ENCODE results near the gene DIP2C. TPM values are rescaled to one million over a fixed set of nuclear protein-coding genes. Genes with fewer than 3 reads are reported as not detected.

Gene DIP2C
- total RNA-seq, 1 donor, result 19.9 TPM

- no peak overlapping the region for H3K4me3 ChIP-seq (ENCODE audit: low read depth, low read length)
- TF ChIP-seq CTCF (IDR thresholded peaks at IDR 0.05; ENCODE audit: insufficient read depth, low read depth, low read length), result no peak
- no peak for DNase-seq (ENCODE audit: low read depth)
Measured at GRCh38 chr10:507908-508444, 181.5 kb downstream of the DIP2C start.

GRCh38 chr10:507355-507699 is 182.1 kb downstream of the DIP2C start:
- TF ChIP-seq CTCF (IDR thresholded peaks at IDR 0.05; ENCODE audit: insufficient read depth, low read depth, low read length), result no peak
- no peak overlapping the region for H3K4me3 ChIP-seq (ENCODE audit: low read depth, low read length)
- DNase-seq (ENCODE audit: low read depth), result no peak

GRCh38 chr10:506451-507354 is 182.8 kb downstream of the DIP2C start:
- no peak for TF ChIP-seq CTCF (IDR thresholded peaks at IDR 0.05; ENCODE audit: insufficient read depth, low read depth, low read length)
- H3K4me3 ChIP-seq (ENCODE audit: low read depth, low read length), result no peak overlapping the region
- DNase-seq (ENCODE audit: low read depth), result no peak

GRCh38 chr10:505419-505818 is 184.0 kb downstream of the DIP2C start:
- no peak for DNase-seq (ENCODE audit: low read depth)
- TF ChIP-seq CTCF (IDR thresholded peaks at IDR 0.05; ENCODE audit: insufficient read depth, low read depth, low read length), result no peak
- no peak overlapping the region for H3K4me3 ChIP-seq (ENCODE audit: low read depth, low read length)

- no peak overlapping the region for H3K4me3 ChIP-seq (ENCODE audit: low read depth, low read length)
- TF ChIP-seq CTCF (IDR thresholded peaks at IDR 0.05; ENCODE audit: insufficient read depth, low read depth, low read length), result no peak
- DNase-seq (ENCODE audit: low read depth), result no peak
Measured at GRCh38 chr10:504806-505205, 184.7 kb downstream of the DIP2C start.

- no peak for DNase-seq (ENCODE audit: low read depth)
- no peak for TF ChIP-seq CTCF (IDR thresholded peaks at IDR 0.05; ENCODE audit: insufficient read depth, low read depth, low read length)
- H3K4me3 ChIP-seq (ENCODE audit: low read depth, low read length), result no peak overlapping the region
Measured at GRCh38 chr10:504121-504611, 185.3 kb downstream of the DIP2C start.
